NCI-H2081 treated with DMSO at 0.1 percent for 48 hours (cell line): ENCODE data around the gene R3HDM2.
"Not testable (repeated sequence)": the region's sequence is repeated elsewhere in the genome, so short reads cannot be mapped to it uniquely, and the experiment has no call there.

Source experiments
- DNase-seq: peaks from one replicate; lab custom pipeline; 2025; lab: John Stamatoyannopoulos, UW

Gene R3HDM2

DNA sequence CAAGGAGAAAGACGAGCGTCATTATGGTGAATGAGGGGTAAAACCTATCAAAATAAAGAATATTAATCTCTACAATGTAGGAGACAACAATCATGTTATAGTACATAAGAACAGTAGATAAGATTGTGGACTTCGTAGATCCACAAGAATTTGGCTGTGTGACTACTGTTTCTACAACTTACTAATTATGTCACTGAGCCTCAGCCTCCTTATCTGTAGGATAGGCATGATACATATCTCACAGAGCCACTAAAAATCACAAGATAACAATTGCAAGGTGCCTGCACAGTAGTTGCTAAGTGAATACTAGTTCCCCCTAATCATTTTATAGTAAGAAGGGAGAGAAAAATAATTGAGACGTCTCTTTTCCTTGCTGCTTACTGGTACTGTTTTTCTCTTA is 101.6 kb downstream of the R3HDM2 start:
- no peak for DNase-seq

DNA sequence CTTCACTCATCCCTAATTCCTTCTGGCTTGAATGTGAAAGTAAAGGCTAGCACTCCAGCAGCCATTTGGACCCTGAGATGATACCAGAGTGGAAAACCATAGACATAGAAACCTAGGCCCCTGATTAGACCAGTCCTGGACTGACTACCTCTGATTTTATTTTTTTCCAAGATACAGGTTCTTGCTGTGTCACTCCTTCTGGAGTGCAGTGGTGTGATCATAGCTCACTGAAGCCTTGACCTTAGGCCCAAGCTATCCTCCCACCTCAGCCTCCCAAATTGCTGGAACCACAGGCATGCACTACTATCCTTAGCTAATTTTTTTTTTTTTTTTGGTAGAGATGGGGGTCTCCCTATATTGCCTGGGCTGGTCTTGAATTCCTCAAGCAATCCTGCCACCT is 105.4 kb downstream of the R3HDM2 start:
- DNase-seq, result no peak

DNA sequence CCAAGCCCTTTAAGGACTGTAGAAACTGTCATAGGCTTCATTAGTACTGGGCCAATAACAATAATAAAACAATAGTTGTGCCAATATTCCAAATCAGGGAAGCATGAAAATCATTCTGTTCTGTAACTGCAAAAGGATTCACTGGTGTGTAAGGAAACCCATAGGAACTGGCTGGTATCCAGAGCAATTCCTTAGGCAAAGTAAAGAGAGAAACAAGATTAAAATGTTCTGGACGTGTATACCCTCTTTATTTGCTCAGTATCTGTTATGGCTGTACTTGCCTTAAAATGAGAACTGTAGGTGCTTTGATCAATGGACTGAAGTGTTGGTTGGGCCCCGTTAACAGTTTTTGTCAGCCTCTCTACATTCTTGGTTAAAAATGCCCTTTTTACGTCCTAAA is 107.4 kb downstream of the R3HDM2 start:
- no peak for DNase-seq

DNA sequence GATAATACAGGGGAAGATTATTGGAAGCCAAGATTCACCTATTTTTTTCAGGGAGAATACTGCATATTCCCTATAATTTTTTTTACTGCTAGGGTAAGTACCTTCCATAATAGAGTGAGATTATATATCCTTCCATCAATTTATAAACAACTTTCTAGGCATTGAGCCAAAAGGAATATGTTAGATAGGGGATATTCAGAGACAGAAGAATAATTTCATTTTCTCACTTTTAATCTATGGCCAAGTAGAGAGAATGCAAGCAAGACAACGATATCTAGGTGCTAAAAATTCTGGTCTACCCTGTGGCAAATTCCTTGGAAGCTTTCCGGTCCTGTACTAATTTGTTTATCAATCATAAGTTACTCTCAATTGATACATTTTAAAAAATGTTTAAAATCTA is 110.2 kb downstream of the R3HDM2 start:
- DNase-seq, result no peak

DNA sequence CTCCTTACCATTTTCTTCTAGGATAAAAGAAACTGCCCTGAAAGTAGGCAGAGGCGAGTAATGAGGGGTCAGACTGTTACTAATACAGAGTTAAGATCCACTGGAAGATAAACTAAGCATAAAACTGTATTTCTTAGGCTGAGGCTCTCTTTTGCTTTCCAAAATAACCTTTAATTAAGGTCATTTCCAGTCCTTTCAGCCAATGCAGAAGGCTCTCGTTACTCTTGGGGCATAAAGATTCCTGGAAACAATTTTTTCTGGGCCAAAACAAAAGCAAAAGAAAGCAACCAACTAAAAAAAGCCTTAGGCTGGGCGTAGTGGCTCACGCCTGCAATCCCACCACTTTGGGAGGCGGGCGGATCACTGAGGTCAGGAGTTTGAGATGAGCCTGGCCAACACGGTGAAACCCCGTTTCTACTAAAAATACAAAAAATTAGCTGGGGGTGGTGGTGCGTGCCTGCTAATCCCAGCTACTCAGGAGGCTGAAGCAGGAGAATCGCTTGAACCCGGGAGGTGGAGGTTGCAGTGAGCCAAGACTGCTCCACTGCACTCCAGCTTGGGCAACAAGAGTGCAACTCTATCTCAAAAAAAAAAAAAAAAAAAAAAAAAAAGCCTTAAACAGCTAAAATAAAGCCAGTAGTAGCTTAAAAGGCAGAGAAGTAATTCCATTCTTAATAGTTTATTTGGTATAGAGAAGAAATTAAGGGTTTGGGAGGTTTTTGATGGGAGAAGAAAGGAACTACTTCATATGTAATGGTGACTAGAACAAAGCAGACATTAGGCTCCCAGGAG is 111.0 kb downstream of the R3HDM2 start:
- DNase-seq, result no peak

DNA sequence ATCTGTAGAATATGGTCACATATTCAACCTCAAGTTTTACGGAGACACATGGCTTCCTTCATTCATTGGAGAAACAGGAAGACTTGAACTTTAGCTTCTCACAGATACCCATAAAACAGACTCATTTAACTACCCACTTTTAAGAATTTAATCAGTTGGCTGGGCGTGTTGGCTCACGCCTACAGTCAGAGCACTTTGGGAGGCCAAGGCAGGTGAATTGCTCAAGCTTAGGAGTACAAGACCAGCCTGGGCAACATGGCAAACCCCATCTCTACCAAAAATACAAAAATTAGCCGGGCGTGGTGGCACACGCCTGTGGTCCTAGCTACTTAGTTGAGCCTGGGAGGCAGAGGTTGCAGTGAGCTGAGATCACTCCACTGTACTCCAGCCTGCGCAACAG is 115.2 kb downstream of the R3HDM2 start:
- DNase-seq, result no peak

DNA sequence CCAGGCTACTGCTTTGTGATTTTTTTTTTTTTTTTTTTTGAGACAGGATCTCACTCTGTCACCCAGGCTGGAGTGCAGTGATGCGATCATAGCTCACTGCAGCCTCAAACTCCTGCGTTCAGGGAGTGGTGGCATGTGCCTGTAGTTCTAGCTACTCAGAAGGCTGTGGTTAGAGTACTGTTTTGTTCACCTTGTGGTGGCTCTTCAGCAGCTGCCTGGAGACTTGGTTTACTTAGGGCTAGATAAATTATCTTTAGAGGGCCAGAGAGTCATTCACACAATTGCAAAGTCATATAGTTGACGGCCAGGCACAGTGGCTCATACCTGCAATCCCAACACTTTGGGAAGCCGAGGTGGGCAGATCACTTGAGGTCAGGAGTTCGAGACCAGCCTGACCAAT is 118.6 kb downstream of the R3HDM2 start:
- DNase-seq, result not testable (repeated sequence)

DNA sequence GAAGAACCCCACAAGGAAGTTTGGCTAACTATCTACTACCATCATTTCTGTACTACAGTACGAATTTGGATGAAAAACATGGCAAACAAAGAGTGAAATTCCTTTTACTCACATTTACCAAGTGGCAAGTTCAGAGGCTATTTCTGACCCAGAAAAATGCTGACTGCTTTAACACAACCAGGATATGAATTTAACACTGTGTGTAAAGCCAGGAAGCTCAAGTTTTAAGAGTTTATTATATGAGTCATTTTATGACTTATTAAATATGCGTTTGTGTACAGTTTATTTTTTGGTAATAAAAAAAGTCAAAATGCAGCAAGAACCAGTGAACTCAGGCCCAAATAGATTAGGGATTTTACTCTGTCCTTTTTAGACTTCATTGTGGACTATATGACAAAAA is 121.4 kb downstream of the R3HDM2 start:
- no peak for DNase-seq

DNA sequence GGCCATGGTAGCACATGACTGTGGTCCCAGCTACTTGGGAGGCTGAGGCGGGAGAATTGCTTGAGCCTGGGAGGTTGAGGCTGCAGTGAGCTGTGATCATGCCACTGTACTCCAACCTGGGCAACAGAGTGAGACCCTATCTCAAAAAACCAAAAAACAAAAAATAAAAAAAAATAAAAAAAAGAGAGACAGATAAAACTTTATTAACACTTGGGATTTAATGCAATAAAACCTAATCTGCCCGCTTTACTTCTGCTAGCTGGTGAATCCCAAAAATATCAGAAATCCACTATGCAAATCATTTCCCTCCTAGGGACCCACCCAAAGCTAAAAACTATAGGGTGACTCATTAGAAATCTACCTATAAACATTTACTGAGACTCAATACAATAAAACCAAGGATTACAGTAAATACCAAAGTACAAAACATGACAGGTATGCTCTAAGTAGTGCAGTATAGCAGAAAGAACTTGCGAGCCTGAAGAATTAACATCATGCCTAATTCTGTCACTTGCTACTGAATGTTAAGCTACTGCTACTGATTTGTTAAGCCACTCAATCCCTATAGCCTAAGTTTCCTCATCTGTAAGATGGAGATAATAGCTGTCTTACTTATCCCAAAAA is 129.8 kb downstream of the R3HDM2 start:
- no peak for DNase-seq

DNA sequence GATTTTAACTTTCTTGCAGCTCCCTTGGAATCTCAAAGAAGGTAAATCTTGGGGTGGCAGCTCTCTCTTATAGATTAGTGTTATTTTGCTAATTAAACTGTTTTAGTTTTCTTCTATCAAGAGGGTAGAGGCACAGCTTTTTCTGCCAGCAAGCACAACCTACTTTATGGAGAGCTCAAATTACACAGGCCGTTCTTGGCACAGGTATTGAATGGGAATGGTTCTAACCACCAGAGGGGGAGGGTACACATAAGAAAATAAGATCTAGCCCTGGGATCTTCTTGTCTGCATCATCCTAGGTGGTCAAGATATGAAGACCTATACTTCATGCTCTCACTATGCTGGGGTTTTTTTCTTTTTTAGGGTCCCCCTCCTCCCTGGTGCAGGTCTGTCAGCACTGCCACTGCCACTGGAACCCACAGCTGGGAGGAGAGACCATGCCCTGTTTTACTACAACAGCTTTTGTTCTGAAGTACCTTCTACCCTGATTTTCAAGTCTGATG is 131.3 kb downstream of the R3HDM2 start:
- DNase-seq, result no peak

DNA sequence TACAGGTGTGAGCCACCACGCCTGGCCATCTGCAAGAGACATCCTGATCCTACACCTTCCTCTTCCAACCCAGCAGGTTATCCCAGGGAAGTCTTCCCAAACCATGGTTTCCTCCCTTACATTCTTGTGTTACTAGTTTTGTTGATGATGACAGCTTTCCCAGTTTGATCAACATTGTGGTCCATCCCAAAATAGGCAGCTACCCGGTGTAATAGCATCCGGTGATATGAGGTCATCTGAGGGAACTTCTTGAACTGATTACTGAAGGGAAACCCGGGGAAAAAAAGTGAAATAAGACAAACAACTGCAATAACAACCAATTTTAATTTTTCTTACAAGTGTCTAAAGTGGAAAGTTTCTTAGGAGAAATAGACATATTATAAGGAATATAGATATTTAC is 134.6 kb downstream of the R3HDM2 start:
- no peak for DNase-seq

DNA sequence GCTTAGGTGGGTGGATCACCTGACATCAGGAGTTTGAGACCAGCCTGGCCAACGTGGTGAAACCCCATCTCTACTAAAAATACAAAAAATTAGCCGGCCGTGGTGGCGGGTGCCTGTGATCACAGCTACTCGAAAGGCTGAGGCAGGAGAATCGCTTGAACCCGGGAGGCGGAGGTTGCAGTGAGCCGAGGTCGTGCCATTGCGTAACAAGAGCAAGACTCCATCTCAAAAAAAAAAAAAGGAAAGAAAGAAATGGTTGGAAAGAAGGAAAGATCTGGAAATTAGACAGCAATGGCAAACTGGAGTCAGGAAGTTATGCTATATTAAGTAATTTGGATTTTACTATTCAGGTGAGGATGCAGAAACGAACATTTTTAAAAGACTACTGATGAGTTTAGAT is 148.8 kb downstream of the R3HDM2 start:
- DNase-seq, result not testable (repeated sequence)

DNA sequence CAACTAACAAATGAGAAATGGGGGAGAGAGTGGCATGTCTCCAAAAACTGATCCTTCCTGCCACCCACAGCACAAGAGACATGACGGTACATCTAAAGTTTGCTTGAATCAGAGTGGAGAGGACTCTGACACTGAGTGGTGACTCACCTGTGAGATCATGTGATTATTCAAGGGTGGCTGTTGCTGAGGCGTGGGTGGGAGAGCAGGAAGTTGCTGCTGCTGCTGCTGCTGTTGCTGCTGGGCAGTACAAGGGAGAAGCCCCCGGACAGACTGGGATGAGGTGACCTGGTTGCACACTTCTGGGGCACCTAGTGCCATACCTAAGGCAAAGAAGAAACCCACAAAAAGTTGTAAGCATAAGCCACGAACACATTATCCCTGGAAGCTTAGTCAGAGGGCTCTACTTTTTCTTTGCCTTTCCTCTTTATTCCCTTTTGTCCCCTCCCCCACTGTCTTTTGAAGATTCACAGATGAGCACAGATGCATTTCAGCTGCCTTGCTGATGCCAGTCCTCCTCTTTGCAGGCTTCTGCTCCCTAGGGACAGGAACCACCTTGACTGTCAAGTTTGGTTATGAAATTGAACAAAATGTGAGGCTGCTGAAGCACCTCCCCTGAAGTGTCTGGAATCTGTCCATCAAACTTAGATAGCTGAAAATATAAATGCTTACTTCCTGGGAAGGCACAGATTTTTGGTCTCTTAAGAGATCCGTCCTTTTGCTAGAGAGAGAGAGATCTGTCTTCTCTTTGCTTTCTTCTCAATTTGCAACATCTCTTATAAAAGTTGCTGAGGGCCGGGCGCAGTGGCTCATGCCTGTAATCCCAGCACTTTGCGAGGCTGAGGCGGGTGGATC is 150.4 kb downstream of the R3HDM2 start:
- no peak for DNase-seq

DNA sequence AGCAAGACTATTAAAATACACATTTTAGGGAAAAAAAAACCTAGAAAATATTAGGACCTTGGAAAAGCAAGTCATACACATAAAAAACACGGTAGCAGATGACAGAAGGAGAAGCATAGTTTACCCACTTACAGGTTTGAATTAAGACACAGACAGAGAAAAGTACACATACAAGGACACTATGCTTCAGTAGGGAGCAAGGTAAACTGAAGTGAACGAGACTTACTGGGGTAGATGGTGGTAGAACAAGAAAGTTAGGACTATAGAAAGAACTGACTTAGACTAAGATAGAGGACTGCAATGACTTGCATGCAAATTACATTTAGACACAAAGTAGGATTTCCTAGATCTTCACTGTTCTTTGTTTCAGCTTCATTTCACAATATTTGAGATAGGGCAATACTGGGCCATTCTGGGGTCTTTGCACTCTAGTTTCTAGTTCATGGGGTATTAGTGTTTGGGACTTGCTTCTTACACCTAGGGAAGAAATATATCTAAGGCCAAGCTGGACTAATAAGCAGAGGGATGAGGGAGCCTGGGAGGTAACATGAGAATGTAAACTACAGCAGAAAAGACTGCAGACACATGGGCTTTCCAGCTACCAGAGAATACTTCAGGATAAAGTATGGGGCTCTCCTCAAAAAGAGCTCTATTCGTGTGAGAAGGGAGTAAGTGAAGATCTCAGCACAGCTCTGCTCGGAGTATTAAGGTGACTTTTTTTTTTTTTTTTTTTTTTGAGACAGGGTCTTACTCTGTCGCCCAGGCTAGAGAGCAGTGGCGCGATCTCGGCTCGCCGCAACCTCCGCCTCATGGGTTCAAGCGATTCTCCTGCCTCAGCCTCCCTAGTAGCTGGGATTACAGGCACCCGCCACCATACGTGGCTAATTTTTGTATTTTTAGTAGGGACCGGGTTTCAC is 152.1 kb downstream of the R3HDM2 start:
- DNase-seq, result no peak

DNA sequence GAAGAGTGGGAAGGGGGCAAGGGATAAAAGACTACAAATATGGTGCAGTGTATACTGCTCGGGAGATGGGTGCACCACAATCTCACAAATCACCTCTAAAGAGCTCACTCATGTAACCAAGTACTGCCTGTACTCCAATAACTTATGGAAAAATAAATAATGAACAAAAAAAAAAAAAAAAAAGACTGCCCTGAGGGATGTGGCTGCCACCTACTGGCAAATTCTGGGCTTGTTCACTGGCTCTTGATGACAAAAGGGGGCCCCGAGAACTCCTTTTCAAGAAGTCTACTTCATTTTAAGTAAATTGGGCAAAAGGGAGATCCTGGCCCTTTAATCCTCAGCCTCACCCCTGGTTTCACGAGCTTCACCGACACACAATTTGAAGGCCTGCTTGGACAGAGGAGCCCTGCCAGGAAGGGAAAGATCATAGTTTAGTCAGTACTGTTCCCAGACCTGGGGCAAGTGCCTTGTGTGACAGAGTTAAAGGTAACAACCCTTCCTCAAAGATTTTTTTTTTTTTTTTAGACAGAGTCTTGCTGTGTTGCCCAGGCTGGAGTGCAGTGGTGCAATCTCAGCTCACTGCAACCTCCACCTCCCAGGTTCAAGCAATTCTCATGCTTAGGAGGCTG is 153.8 kb downstream of the R3HDM2 start:
- no peak for DNase-seq

DNA sequence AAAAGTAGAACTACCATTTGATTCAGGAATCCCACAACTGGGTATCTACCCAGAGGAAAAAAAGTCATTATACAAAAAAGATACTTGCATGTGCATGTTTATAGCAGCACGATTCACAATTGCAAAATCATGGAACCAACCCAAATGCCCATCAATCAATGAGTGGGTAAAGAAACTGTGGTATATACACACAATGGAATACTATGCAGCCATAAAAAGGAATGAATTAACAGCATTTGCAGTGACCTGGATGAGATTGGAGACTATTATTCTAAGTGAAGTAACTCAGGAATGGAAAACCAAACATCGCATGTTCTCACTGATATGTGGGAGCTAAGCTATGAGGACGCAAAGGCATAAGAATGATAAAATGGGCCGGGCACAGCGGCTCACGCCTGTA is 154.6 kb downstream of the R3HDM2 start:
- DNase-seq, result not testable (repeated sequence)

DNA sequence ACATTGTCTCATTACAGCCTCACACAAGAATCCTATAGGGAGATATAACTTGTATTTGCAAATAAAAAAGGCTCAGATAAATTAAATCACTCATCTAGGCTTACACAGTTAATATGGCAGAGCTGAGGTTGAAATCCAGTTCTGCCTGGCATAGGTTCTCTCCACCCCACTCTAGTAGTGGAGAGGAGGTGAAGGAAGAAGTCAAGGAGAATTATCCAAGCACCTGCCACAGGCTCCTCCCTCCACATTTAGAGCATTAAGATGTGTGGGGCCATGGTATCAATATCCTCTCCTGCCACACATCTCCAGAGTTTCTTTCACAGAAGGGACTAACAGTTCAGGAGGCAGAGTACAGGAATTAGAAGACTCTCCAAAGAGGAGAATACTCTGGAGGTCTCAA is 157.3 kb downstream of the R3HDM2 start:
- no peak for DNase-seq

DNA sequence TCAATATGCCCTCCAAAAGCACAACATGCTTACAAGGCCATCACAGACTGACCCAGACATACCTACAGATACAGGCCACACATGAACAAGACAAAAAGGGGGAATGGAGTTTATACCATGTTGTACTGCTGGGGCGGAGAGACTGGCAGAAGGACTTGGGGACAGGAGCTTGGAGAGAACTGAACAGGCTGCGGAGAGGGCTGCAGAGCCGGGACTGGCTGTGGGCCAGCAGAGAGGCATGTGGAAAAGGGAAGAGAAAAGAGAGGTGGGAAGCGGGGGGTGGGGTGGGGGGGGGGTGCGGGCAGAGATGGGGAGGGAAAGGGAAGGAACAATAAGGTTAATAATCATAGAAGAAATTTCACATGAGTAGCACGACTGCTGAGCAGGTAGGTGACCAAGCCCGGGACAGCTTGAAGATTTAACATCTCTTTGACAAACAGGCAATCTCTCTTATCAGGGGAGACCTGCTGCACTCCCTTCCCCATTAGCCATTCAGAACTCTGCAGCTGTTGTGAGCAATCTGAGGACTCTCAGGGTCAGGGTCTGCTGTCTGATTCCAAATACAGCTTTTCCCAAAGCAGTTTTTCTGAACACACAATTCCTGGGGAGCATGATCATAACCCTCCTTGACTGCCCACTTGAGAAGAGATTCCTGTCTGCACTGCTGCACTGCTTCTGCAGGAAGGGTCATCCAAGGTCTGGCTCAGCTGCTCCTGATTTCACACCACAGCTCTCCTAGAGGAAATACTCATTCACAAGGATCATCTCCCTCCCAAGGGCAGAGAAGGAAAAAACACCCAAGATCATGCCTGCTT is 158.3 kb downstream of the R3HDM2 start:
- no peak for DNase-seq

DNA sequence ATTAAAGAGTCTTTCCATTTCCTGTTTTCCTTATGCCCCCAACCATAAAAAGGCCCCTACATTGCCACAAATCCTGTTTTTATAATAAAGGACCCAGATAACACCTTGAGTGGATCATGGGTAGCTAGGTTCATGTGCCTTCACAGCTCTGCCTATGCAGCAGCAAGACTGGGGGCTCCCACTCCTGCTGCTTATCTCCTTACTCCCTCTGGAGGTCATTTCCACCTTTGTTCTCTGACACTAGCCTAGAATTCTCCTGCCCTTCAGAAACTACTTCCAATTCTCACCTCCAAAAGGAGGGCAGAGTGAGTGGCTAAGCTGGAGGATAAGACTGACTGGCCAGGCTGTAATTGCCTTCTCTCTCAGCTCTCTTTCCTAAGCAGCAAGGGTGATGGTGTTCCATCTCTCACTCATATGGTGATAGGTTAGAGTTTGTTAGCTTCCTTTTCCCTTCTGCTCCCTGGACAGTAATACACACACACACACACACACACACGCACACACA is 159.8 kb downstream of the R3HDM2 start:
- DNase-seq, result no peak

DNA sequence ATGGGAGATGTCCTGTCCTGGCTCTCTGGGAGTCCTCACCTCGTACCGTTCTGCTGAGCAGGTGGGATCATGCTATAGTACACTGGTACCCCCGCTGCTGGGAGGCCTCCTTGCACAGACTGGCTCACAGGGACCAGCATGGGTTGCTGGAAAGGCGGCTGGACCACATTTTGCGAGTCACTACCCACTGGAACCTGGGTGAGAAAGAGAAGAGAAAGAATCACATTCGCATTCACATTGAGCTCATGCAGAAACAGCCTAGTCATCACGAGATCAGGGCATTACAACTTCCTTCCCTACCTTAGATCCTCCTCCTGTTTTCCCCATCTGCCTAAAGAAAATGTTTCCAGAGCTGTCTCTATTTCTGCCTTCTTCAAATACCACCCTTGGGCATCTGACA is 162.6 kb downstream of the R3HDM2 start:
- no peak for DNase-seq
